ENCODE measurements around the gene ID3.

The ID3 gene

DNA sequence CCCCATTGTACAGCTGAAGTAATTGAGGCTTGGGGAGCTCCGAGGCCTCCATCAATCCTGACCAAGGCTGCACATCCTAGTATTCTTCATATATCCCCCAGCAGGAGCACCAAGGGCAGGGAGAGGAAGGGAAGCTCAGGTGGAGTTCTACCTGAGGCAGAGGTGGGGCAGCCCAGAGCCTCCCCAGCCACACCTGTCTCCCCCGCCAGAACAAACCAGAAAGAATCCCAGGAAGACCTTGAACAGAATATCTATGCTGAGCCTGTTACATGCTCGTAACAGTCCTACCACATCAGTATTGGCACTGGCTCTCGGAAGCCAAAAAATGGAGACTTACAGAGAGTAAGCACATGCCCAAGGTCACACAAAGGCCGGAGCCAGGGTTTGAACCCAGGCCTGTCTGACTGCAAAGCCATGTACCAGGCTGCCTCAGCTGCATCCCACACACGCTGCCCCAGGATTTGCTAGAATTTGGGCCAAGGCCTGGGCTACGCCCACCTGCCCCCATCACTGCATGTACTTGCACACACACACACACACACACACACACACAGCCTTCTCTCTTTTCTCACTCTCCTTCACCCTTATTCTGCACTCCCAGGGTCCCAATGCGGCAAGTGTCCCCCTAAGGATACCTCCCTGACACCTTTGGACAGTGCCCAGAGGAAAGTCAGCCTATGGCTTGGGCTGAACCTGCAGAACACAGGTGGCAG lies 32.8 kb downstream of the ID3 start:
- no peak for DNase-seq (ENCODE audit: low read depth)

DNA sequence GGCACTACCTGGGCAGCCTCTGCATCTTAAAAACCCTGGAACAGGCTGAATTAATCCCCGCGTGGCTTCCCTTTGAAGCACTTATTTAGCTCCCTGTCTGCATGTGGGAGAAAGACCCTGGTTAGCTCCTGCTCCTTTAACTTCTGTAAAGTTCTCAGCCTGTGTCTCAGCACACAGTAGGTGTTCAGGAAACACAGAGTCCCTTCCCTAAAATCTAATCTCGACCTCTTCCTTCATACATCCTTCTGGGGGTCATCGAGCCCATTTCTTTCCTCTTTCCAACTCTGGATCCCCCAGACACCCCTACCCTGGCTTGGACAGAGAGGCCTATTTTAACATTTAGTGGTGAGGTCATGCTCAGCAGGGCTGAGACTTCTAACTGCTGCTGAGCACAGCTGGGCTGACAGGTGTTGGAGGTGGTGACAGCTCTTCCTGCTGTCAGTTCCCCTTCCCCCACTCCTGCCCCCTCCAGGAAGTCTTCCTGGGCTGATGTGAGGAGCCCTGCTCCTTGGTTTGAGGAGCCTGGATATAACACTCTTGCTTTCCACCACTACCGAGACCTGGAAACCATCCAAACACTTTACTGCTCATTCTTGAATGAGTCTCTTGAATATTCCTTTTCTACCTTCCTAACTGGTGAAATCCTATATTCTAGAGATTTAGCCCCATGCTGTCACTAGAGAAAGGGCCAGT lies 33.6 kb downstream of the ID3 start:
- DNase-seq (ENCODE audit: low read depth): no peak

DNA sequence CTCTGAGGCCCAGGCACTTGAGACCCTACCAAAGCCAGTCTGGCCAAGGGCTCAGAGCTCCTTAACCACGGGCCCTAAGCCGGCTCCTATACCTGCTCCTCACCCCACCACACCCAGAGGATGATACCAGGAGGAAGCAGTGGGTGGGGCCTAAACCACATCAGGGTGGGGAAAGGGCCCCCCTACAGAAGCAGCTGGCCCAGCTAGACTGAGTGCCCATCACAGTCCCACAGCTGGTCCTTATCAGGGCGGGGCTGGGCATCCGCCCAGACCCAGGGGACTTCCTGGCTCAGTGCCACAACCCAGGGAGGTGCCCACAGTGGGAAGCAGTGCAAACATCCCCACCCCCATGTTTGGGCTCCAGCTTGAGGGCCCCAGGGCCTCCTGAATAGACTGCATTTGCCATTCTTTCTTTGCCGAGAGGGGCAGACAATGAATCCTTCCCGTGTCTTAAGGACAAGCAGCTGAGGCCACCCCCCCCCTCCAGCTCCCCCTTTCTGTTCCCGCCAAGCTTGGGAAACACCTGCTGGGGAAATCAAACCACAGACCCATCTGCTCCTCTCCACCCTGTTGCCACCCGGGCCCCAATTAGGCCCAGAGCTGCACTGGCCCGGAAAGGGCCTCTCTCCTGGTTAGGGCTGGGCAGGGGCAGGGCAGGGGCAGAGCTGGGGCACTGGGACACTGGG lies 34.4 kb downstream of the ID3 start:
- DNase-seq (ENCODE audit: low read depth): no peak

DNA sequence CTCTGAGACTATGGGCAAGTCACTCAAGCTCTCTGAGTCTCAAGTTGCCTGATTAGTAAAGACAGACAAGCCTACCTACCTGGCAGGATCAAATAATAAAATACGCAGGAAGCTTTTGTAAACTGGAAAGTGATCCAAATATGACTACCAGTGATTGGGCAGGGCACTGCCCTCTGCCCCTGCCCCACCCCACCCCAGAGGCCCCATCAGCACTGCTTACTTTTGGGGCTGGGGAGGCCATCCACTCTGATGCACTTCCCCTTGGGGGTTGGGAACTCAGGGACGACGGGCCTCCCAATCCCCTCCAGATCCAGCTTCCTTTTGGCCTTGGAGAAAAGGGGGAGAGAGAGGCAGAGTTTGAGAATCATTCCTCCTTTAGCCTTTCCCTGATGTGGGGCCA lies 35.1 kb downstream of the ID3 start:
- no peak for DNase-seq (ENCODE audit: low read depth)

DNA sequence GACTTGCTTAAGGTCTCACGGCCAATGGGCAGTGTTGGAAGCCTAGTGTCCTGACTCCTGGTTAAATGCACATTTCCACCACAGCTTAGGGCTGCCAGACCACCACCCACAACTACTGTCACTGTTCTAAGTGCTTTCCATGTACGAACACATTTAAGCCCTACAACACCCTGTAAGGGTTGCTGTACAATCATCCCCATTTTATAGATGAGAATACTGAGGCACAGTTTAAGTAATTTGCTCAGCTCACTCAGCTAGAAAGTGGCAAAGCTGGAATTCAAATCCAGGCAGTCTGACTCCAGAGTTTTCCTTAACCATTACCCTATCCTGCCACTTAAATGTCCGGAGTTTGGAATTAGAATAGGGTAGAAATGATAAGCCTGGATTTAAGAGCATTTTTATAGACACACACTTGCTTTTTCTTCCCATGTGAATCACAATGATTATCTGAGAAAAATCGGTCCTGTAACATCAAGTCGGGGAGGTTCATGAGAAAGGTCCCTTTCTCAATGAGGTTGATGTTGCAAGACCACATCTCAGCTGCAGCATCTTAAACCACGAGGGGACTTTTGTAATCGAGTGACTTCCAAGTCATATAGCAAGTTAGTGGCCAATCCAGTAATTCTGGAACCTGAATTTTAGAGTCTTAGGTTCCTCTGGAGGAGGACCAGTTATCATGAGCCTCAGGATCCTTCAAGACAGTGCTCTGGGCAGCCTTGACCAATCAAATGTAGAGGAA lies 36.9 kb downstream of the ID3 start:
- no peak for DNase-seq (ENCODE audit: low read depth)

DNA sequence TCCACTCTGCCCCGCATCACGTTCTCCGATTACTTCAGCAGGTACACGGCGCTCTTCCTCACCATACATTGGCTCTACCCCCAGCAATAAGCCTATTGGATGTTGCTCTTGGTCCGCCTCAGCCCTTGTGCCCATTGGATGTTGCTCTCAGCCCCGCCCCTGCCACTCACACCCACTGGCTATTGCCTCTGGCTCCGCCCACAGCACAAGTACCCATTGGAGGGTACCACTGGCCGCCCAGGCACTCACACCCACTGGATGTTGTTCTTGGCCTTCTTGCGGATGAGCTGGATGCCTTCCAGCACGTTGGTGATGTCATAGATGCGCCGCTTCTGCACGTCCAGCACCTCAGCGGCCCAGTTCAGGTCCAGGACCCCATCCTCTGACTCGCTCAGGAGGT lies 37.7 kb downstream of the ID3 start:
- DNase-seq (ENCODE audit: low read depth): no peak

DNA sequence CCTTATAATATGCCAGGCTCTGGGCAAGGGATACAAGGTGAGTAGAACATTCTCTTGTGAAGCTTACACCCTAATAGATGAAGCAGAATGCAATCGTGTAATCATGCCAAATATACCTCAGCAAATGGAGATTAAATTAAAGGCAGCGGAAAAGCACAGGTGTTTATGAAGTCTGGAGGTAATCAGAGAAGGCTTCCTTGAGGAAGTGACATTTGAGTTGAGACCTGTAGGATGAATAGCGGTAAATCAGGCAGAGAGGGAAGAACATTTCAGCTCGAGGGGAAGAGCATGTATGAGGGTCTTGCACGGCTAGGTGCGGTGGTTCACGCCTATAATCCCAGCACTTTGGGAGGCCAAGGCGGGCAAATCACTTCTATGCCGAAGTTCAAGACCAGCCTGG lies 41.7 kb downstream of the ID3 start:
- no peak for DNase-seq (ENCODE audit: low read depth)

DNA sequence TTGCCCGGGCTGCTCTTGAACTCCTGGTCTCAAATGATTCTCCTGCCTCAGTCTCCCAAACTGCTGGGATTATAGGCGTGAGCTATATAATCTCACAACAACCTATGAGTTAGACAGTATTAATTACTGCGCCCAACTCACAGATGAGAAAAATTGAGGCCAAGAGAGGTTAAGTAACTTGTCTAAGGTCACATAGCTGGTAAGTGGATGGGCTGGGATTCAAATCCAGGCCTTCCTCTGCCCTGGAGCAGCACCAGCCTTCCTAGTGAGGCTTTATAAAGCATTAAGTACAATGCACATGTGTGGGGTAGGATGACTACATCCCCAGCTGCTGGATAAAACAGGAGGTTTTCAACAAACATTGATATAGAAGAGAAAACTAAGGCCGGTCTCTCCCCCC lies 43.4 kb downstream of the ID3 start:
- no peak for DNase-seq (ENCODE audit: low read depth)

DNA sequence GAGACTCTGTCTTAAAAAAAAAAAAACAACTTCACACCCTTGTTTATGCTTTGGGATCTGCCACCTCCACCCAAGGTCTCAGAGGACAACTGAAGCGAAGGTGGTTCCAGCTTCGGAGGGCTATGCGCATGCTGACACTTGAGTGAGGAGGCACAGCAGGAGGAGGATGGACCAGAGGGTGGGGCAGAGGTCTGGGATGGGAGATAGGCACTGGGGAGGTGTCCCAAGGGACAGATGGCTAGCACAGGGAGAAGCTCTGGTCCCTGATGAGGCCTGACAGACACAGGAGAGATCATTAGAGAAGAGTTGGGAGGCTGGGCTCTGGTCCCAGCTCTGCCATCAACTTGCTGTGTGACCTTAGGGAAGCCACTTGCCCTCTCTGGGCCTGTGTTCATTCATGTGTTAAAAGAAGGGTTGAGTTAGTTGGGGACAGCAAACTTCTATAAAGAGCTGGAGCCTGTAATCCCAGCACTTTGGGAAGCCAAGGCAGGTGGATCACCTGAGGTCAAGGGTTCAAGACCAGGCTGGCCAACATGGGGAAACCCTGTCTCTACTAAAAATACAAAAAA lies 45.1 kb downstream of the ID3 start:
- DNase-seq (ENCODE audit: low read depth): no peak

DNA sequence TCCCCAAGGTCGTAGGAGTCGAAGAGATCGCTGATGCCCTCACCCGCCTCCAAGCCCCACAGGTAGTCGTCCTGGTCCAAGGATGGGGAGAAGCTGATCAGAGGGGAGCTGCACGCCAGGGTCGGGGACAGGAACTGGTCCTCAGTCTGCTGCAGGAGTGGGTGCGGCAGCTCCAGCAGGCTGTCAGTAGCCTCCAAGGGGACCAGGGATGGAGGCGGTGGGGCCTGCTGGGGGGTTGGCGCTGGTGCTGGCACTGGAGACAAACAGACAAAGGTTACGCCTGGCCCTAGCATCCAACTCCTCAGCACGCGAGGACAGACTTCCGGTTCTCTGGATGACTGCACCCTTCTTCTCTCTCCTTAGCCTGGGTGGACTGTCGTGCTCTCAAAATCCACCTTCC lies 49.4 kb downstream of the ID3 start:
- DNase-seq (ENCODE audit: low read depth): no peak

All from stimulated activated CD8-positive, alpha-beta memory T cell treated with anti-CD3 and anti-CD28 coated beads, Interleukin-15, amount 100 ng/mL, for 24 hours (primary cell).